PC-3 (cell line): ENCODE results near the gene UNC13C. TPM values are rescaled to one million over a fixed set of nuclear protein-coding genes. Genes with fewer than 3 reads are reported as not detected.

Experiments used
- ATAC-seq: fragments of 200-7000 bp; cut with Tn5 transposase; 2 replicates; pipeline ENCODE4 v1.9.1; 2020; ENCODE audit warnings: mild to moderate bottlenecking, moderate library complexity
- BruUV-seq: library from RNA; stranded (reverse); fragments of 400-500 nt; replicated peaks from 2 replicates; lab custom pipeline; 2021; lab: Mats Ljungman, UMichigan
- CTCF ChIA-PET: fragments of 300-600 bp; sonication (Branson Sonifier 250); formaldehyde crosslinking; loops from one replicate; lab custom pipeline; 2022; ENCODE audit warnings: antibody characterized with exemption; lab: Charles Lee
- POLR2A ChIA-PET: fragments of 300-600 bp; sonication (Branson Sonifier 250); formaldehyde crosslinking; loops from one replicate; lab custom pipeline; 2022; ENCODE audit warnings: antibody characterized with exemption; ENCODE audit not compliant: unreplicated experiment; lab: Charles Lee
- DNase-seq: peaks from one replicate; pipeline ENCODE4 v3.0.0-alpha.2; 2015
- H2AFZ ChIP-seq: fragments of 300-600 bp; sonication (generic); 2 replicates; pipeline ENCODE4 v1.6.0; 2016; ENCODE audit warnings: antibody characterized with exemption, low read length
- H3F3A ChIP-seq: fragments of 300-600 bp; sonication (generic); one replicate; pipeline ENCODE4 v1.6.0; 2017; ENCODE audit warnings: antibody characterized with exemption, low read length, control low read depth, mild to moderate bottlenecking; ENCODE audit not compliant: unreplicated experiment
- H3K27ac ChIP-seq: fragments of 300-600 bp; sonication (generic); 2 replicates; pipeline ENCODE4 v1.5.1; 2016; ENCODE audit warnings: mild to moderate bottlenecking, low read length
- H3K27me3 ChIP-seq: fragments of 300-600 bp; sonication (generic); 2 replicates; pipeline ENCODE4 v1.6.1; 2016; ENCODE audit warnings: low read length, mixed read lengths
- H3K36me3 ChIP-seq: fragments of 300-600 bp; sonication (generic); 2 replicates; pipeline ENCODE4 v1.6.1; 2016; ENCODE audit warnings: low read depth, mixed run types, low read length, mixed read lengths
- H3K4me1 ChIP-seq: fragments of 300-600 bp; sonication (generic); 2 replicates; pipeline ENCODE4 v1.5.1; 2016; ENCODE audit warnings: low read length; ENCODE audit not compliant: insufficient read depth
- H3K4me2 ChIP-seq: fragments of 300-600 bp; sonication (generic); 2 replicates; pipeline ENCODE4 v1.6.0; 2016; ENCODE audit warnings: low read length
- H3K4me3 ChIP-seq: fragments of 300-600 bp; sonication (generic); 2 replicates; pipeline ENCODE4 v1.5.1; 2016; ENCODE audit warnings: mild to moderate bottlenecking, low read length, mixed read lengths
- H3K79me2 ChIP-seq: fragments of 300-600 bp; sonication (generic); 2 replicates; pipeline ENCODE4 v1.6.1; 2017; ENCODE audit warnings: low read length, mixed read lengths
- H3K9ac ChIP-seq: fragments of 300-600 bp; sonication (generic); 2 replicates; pipeline ENCODE4 v1.6.0; 2016; ENCODE audit warnings: mild to moderate bottlenecking, low read length
- H3K9me2 ChIP-seq: fragments of 300-600 bp; sonication (generic); replicated peaks from 2 replicates; pipeline ENCODE4 v1.6.1; 2016; ENCODE audit warnings: mixed run types, low read length, mixed read lengths
- H3K9me3 ChIP-seq: fragments of 300-600 bp; sonication (generic); 2 replicates; pipeline ENCODE4 v1.6.1; 2016; ENCODE audit warnings: low read length, mixed read lengths
- H4K20me1 ChIP-seq: fragments of 300-600 bp; sonication (generic); 2 replicates; pipeline ENCODE4 v1.6.1; 2016; ENCODE audit warnings: low read length, mixed read lengths
- CTCF ChIP-seq: fragments of 300-600 bp; sonication (generic); conservative IDR thresholded peaks from 2 replicates; pipeline ENCODE4 v1.5.1; 2017; ENCODE audit warnings: antibody characterized with exemption, low read depth, mild to moderate bottlenecking, low read length
- EZH2 ChIP-seq: fragments of 300-600 bp; sonication (generic); IDR thresholded peaks from one replicate; pipeline ENCODE4 v1.6.1; 2017; ENCODE audit warnings: antibody characterized with exemption, mild to moderate bottlenecking, low read length; ENCODE audit not compliant: unreplicated experiment
- EZH2phosphoT487 ChIP-seq: fragments of 300-600 bp; sonication (generic); IDR thresholded peaks from 2 replicates; pipeline ENCODE4 v1.6.1; 2018; ENCODE audit warnings: mild to moderate bottlenecking, antibody characterized with exemption, low read length, borderline replicate concordance
- intact Hi-C: fragments of 100-400 bp; cut with micrococcal nuclease; formaldehyde crosslinking; loops from 2 replicates; pipeline ENCODE4 v1.9.0; 2023
- total RNA-seq: library from RNA; depleted of rRNA; stranded (reverse); fragments of >200 nt; gene quantifications from 2 replicates; pipeline ENCODE4 v1.2.3, GENCODE V29; 2014

UNC13C gene
- total RNA-seq, 1 experiment from 2014 or later, result not detected

GRCh38 chr15:54017251-54017650, 39.0 kb downstream of the UNC13C start:
- Histone ChIP-seq H4K20me1 (no peaks in the 10 kb centered on the region), H3K4me2 (no peak overlapping the region), H3K79me2 (no peaks in the 10 kb centered on the region), H3F3A (no peaks in the 10 kb centered on the region), H3K4me1 (no peaks in the 10 kb centered on the region), H3K9me3 (no peaks in the 10 kb centered on the region), H3K36me3 (no peaks in the 10 kb centered on the region), H2AFZ (no peak overlapping the region), H3K27me3 (no peaks in the 10 kb centered on the region), H3K9ac (no peak overlapping the region), H3K27ac (no peak overlapping the region), H3K4me3 (no peak overlapping the region), H3K9me2 (no peaks in the 10 kb centered on the region)
- BruUV-seq, result no TSS peak
- intact Hi-C loops, result no loop called here
- TF ChIP-seq EZH2 (no peak), EZH2phosphoT487 (no peak), CTCF (no peak)
- DNase-seq (no peak), ATAC-seq (no peak)
- ChIA-PET POLR2A (no interaction called here), CTCF (no interaction called here)

- intact Hi-C loops, result no loop called here
- Histone ChIP-seq H3K4me1 (no peaks in the 10 kb centered on the region), H3K4me3 (no peak overlapping the region), H3K27ac (no peak overlapping the region), H4K20me1 (no peaks in the 10 kb centered on the region), H3F3A (no peaks in the 10 kb centered on the region), H2AFZ (no peak overlapping the region), H3K9ac (no peak overlapping the region), H3K79me2 (no peaks in the 10 kb centered on the region), H3K27me3 (no peaks in the 10 kb centered on the region), H3K9me2 (no peaks in the 10 kb centered on the region), H3K9me3 (no peaks in the 10 kb centered on the region), H3K4me2 (no peak overlapping the region), H3K36me3 (no peaks in the 10 kb centered on the region)
- POLR2A ChIA-PET, result no interaction called here
- DNase-seq, result no peak
- no peak for ATAC-seq
- CTCF ChIA-PET, result no interaction called here
- TF ChIP-seq EZH2 (no peak), CTCF (no peak), EZH2phosphoT487 (no peak)
- no TSS peak for BruUV-seq
Measured at GRCh38 chr15:54017959-54018358, 39.7 kb downstream of the UNC13C start.

GRCh38 chr15:54026258-54026657, 48.0 kb downstream of the UNC13C start:
- CTCF ChIA-PET, result no interaction called here
- H2AFZ ChIP-seq, result no peak overlapping the region
- BruUV-seq, result no TSS peak
- intact Hi-C loops, result no loop called here
- ATAC-seq, result no peak
- TF ChIP-seq EZH2phosphoT487 (no peak), CTCF (no peak), EZH2 (no peak)
- no peaks in the 10 kb centered on the region for H3K9me2 ChIP-seq
- H3K36me3 ChIP-seq, result no peaks in the 10 kb centered on the region
- no peaks in the 10 kb centered on the region for H3K79me2 ChIP-seq
- H3F3A ChIP-seq, result no peaks in the 10 kb centered on the region
- H3K9me3 ChIP-seq, result no peaks in the 10 kb centered on the region
- H3K27me3 ChIP-seq, result no peaks in the 10 kb centered on the region
- no peak overlapping the region for H3K9ac ChIP-seq
- H3K27ac ChIP-seq, result no peak overlapping the region
- no peak overlapping the region for H3K4me3 ChIP-seq
- POLR2A ChIA-PET, result no interaction called here
- H3K4me2 ChIP-seq, result no peak overlapping the region
- H3K4me1 ChIP-seq, result no peaks in the 10 kb centered on the region
- no peak for DNase-seq
- H4K20me1 ChIP-seq, result no peaks in the 10 kb centered on the region
